ENCODE results near the gene CLK3.
"Not testable (repeated sequence)": the region's sequence is repeated elsewhere in the genome, so short reads cannot be mapped to it uniquely, and the experiment has no call there.

The CLK3 gene

DNA sequence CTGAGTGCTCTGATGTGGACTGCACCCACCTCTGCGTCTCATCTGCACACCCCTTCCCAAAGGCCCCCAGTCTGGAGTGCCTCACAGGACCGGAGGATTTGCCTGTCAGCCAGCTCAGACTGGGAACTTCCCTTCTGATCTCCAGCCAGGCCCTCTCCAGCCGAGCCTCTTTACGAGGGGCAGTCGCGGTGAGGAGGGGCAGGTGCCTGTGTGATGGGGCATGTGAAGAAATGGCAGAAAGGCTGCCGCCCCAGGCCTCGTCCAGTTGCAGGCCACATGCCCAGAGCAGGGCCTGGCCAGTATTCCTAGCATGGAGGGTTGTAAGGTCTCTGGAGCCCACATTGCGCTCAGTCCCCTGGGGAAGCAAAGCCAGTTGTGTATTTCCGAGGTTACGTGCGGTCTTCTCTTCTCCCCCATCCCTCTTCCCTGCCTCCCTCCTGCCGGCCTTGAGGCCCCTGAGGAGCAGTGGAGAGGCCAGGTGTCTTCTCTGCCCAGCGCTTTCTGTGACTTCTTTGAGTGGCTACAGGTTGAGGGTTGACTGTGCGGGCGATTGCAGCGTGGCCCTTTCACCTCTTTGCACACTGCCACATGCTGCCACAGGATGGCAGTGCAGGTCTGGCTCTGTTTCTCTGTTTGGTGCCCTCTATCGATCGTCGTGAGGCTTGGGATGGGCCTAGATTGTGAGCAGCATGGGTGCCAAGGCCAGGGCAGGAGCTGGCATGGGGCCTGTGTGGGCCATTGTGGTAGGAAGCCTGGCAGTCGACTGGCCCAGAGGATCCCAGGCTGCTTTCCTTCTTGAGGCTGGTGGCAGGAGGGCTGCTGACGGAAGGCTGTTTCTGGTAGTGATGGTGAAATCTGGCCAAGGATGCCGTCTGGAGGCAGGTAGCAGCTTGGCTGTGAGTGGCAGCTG is 5.3 kb downstream of the CLK3 start:
- H3K4me3 ChIP-seq (ENCODE audit: low read depth, low read length): no peak overlapping the region

DNA sequence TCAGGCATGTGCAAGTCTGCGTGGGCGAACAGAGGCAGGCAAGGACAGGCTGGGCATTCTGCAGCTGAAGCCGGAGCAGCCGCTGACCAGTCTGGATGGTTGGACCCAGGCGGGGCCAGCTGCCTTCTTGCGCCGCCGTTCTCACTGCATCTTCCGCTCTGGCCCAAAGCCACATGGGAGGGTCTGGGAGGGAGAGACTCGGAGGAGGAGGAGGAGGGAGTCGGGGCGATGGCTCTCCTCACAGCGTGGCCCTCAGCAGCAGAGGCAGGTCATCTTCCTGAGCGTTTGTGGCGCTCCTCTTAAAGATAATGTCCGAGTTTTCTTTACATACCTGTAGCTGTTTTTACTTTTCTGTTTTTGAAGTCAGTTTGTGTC is 5.9 kb downstream of the CLK3 start:
- H3K4me3 ChIP-seq (ENCODE audit: low read depth, low read length): no peak overlapping the region

DNA sequence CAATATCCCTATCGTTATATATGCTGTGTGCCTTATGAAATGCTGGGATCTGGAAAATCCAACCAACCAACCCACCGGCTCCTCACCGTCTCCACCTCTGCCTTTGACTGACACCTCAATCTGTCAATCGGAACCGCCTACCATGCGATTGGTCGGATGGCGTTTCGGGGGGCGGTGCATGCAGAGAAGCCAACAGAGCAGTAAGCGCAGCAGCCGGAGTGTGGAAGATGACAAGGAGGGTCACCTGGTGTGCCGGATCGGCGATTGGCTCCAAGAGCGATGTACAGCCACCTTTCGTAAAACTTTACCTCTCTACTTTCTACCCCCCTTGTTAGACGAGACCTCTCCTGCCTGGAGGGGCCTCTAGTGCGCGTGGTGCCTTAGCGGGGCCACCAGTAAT is 6.3 kb downstream of the CLK3 start:
- no peak overlapping the region for H3K4me3 ChIP-seq (ENCODE audit: low read depth, low read length)

DNA sequence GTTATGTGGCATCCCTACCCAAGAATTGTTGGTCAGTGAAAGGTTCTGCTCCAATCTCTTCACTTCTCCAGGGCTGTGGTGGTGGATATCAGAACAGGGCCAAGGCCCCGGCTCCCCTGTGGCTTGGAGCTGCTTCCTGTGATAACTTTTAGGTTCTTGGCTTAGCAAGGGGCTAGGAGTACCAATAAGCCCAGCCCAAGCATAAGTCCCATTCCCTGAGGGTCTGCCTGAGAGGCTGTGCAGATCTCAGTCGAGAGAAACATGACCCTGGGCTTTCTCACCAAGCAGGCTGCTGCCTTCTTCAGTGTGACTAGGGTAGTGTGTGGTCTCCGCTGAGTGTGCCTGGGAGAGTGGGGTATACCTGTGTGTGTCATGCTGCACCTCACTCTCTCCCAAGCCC is 7.1 kb downstream of the CLK3 start:
- H3K4me3 ChIP-seq (ENCODE audit: low read depth, low read length): no peak overlapping the region

DNA sequence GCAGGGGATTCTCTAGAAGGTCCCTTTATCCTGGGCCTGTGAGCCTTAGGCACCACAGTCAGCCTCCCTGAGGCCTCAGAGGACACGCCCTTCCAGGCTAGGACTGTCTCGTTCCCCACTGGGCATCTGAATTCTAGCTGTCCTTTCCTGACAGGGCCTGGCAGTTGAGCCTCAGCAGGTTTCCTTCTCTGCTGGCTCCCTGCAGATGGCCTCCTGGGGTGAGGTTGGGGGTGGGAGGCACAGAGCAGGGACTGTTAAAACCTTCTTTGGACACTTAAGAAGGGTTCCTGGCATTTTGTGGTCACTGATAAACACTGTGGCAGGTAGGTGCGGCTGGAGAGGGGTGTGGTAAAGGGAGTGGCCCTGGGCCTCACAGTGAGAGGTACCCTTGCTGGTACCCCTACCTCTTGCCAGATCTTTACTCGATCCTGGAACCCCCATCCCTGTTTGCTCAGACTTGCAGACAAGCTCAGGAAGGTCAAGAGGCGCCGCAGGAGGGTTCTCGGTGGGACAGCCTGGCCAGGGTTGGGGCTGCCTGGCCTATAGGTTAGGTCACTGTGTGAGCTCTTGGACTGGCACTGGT is 8.5 kb downstream of the CLK3 start:
- no peak overlapping the region for H3K4me3 ChIP-seq (ENCODE audit: low read depth, low read length)

DNA sequence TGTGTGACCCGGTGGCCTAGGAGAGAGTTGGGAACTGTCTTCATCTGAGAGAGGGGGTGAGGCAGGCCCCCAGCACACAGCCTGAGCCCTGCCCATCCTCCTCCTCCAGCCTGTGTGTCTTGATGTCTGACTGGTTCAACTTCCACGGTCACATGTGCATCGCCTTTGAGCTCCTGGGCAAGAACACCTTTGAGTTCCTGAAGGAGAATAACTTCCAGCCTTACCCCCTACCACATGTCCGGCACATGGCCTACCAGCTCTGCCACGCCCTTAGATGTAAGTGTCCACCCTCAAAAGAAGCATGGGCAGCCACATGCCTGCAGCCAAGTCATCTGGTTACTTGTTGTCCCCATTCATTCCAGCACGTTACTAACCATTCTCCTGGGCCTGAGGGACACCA is 10.1 kb downstream of the CLK3 start:
- H3K4me3 ChIP-seq (ENCODE audit: low read depth, low read length): no peak overlapping the region

DNA sequence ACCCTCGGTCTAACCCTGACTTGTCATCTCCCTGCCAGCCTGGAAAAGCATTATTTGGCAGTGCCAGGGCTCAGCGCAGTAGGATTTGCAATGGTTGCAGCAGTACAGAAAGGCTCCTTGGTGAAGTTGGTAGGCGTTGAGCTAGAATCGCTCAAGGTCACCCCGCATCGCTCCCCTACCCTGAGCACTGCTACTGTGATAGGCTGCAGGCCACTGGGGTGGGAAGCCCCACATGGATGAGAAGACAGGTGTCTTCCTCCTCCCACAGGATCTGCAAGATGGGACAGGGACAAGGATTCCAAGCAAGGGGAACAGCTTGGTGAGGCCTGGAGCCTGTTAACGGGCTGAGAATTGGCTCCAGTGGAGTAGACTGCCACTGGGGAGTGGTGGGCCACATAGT is 10.7 kb downstream of the CLK3 start:
- H3K4me3 ChIP-seq (ENCODE audit: low read depth, low read length): no peak overlapping the region

DNA sequence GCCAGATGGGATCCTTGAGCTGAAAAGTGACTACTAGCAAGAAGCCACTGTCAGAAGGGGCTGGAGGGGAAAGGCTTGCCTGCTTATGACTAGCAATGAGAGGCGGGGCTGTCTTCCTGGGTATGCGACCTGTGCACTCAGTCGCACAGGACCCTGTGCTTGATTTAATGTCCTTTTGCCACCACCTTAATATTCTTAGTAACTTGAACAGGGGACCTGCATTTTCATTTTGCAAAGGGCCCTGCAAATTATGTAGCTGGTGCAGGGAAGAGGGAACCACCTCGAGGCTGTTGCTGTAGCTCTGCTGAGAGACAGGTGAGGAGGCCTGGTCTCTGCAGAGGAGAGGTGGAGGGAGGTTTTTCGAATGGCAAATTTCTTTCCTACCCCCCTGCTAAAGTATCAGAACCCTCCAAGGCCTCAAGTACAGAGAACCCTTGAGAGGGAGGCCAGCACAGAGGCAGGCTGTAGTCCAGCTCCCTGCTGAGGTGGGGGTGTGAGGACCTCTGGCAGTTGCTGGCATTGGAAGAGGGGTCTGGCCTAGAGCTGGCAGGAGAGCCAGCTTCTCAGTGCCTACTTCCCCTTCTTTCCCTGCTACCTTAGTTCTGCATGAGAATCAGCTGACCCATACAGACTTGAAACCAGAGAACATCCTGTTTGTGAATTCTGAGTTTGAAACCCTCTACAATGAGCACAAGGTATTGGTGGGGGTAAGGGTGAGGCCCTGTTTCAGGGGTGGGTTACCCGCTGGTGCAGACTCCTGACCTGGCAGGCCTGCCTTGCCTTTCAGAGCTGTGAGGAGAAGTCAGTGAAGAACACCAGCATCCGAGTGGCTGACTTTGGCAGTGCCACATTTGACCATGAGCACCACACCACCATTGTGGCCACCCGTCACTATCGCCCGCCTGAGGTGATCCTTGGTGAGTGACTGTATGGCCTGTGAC is 11.4 kb downstream of the CLK3 start:
- no peak overlapping the region for H3K4me3 ChIP-seq (ENCODE audit: low read depth, low read length)

DNA sequence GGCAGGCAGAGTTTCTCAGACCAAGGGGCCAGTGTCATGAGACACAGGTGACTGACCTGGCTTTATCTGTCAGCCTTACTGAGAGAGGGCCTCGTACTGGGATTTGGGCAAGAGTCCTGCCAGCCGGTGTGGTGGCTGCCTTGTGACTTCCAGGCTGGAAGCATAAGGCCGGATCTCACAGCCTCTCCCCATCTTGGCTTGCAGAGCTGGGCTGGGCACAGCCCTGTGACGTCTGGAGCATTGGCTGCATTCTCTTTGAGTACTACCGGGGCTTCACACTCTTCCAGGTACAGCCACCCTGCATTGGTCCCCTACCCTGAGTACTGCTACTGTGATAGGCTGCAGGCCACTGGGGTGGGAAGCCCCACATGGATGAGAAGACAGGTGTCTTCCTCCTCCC is 12.1 kb downstream of the CLK3 start:
- no peak overlapping the region for H3K4me3 ChIP-seq (ENCODE audit: low read depth, low read length)

DNA sequence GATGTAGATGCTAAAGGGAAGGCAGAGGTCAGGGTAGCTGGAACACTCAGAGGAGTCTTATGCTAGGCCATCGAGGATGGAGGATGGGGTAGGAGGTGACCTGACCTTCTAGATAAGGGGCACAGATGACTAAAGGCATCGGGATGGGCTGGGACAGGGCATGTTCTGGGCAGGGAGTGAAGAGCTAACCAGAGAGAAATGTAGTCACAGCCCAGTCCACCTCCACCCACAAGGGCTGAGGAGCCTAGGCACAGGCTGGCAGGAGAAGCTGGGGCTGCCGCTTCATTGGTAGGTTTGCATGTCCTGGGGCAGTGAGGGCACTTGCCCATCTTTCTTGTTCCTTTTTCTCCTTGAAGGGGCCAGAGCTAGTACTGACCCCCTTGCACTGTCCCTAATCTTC is 12.6 kb downstream of the CLK3 start:
- no peak overlapping the region for H3K4me3 ChIP-seq (ENCODE audit: low read depth, low read length)

DNA sequence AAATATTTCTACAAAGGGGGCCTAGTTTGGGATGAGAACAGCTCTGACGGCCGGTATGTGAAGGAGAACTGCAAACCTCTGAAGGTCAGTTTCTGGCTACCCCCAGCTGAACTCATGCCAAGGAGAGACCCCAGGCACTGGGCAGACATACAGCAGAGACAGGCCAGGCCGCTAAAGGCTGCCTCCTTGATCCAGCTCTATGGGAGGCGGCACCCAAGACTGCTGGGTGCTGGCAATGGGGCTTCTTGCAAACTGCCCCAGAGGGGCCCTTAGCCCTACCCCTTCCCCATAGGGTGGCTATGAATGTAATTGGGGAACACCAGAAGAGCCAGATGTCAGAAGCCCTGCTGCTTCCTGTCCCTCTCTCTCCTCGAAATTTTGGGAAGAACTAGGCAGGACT is 13.3 kb downstream of the CLK3 start:
- no peak overlapping the region for H3K4me3 ChIP-seq (ENCODE audit: low read depth, low read length)

DNA sequence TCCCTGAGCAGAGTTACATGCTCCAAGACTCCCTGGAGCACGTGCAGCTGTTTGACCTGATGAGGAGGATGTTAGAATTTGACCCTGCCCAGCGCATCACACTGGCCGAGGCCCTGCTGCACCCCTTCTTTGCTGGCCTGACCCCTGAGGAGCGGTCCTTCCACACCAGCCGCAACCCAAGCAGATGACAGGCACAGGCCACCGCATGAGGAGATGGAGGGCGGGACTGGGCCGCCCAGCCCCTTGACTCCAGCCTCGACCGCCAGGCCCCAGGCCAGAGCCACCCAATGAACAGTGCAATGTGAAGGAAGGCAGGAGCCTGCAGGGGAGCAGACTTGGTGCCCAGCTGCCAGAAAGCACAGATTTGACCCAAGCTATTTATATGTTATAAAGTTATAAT is 14.1 kb downstream of the CLK3 start:
- H3K4me3 ChIP-seq (ENCODE audit: low read depth, low read length): not testable (repeated sequence)

DNA sequence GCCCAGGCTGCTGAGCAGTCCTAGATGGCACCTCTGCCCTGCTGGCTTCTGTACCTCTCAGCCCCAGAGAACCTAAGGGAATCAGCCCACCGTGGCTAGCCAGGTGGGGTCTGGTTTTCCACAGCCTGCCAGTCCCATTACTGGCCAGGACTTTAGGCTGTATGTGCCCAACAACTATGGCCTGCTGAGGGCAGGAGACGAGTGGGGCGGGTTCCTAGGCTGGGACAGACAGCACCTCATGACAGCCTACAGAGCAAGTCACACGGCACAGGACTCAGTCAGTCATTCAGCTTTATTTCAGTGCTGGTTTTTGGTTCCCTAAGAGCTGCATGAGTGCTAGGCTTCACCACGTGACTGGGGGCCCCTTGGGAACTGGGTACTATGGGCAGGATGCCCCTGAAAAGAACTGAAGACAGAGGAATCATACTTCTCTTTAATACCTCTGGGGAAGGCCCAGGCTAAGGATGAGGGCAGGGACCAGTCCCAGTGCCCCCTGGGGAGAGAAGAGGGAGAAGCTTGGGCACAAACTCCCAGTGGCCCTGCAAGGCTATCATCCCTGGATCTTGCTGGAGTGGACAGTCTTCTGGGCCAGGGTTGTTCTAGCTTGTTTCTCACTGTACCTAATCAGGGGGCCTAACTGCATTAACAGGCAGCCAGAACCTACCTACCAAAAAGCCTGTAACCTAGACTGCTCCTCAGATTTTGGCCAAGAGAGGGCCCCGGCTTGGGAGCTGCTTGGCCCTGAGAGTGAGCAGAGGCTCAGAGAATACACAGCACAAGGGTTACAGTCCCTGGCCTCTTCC is 14.8 kb downstream of the CLK3 start:
- H3K4me3 ChIP-seq (ENCODE audit: low read depth, low read length): no peak overlapping the region

DNA sequence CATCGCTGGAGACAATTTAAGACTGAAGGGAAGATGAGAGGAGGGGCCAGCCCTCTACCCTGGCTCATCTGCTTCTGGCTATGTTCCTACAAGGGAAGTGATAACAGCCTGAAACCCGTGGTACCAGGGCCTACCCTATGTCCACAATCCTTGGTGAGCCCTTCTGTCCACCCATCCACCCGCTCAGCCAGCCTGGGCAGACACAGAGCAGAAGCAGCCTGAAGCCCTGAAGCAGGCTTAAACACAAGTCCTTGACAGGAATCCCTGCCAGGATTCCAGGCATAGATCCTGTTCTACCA is 15.4 kb downstream of the CLK3 start:
- no peak overlapping the region for H3K4me3 ChIP-seq (ENCODE audit: low read depth, low read length)

DNA sequence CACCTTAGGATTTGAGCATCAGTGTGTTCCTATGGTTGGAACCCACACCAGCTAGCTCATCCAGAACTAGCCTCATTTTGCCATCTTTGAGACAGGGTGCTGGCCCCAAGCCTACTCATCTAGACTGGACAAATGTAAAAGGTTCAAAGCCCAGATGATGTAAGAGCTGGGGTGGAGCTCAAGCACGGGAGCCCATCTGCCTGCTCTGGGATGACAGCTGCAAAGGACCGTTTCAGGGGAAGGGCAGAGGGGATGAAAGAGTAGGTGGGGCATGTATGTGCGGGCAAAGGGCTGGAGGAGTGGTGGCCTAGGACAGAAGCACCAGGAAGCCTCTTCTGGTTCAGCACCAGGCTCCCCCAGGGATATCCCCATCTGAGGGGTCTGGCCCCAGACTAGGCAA is 15.8 kb downstream of the CLK3 start:
- no peak overlapping the region for H3K4me3 ChIP-seq (ENCODE audit: low read depth, low read length)

DNA sequence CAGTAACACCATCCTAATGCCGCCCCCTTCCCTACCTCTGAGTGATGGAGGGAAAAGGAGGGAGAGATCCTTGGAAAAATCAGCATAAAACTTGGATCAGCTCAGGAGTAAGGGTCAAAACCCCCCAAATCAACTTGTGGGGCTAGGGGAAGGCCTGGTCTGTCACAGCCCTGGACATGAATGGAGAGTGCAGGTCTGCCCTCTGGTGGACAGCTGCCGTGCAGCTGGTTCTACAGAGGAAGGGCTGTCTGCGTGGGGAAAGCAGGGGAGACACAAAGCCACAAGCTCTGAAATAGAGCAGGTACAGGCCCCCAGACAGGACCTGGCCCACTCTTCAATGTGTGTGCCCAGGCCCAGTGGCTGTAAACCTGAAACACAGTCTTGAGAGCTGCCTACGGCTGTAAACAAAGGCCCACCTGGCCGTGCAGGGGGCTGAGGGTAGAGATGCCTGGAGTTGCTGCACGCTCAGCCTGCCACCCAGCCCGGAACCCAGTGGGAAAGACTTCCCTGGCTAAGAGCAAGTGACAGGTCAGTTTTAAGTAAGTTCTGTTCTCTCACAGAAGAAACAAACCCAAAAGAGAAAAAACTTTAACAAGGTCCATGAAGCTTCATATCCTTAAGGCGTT is 16.4 kb downstream of the CLK3 start:
- H3K4me3 ChIP-seq (ENCODE audit: low read depth, low read length): no peak overlapping the region

DNA sequence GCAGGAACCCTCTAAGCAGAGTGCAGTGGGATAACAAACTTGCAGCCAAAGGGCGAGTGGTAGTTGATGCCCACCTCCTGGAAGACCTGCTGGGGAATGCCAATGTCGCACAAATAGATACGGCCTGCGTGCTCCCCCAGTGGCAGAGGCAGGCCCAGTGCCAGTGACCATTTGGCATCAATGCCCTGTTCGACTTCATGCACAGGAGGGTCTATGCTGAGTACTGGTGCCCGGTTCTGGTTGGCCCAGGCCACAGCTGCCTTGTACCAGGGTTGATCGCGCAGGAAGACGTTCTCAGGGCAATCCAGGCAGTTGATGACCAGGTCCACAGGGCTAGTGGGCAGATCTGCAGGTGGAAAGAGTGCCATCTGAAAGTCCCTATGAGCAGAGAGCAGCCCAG is 17.0 kb downstream of the CLK3 start:
- no peak overlapping the region for H3K4me3 ChIP-seq (ENCODE audit: low read depth, low read length)

DNA sequence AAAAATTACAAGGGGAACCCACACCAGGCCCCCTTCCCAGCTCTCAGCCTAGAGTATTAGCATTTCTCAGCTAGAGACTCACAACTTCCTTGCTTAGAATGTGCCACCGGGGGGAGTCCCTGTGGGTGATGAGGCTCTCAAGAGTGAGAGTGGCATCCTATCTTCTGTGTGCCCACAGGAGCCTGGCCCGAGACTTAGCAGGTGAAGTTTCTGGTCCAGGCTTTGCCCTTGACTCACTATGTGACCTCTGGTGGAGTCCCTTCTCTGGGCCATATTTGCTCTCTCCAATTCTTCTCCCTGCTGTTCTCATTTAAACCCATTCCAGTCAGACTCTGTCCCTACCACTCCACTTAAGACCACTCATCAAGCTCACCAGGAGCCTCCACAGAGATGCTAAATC is 18.1 kb downstream of the CLK3 start:
- no peak overlapping the region for H3K4me3 ChIP-seq (ENCODE audit: low read depth, low read length)

DNA sequence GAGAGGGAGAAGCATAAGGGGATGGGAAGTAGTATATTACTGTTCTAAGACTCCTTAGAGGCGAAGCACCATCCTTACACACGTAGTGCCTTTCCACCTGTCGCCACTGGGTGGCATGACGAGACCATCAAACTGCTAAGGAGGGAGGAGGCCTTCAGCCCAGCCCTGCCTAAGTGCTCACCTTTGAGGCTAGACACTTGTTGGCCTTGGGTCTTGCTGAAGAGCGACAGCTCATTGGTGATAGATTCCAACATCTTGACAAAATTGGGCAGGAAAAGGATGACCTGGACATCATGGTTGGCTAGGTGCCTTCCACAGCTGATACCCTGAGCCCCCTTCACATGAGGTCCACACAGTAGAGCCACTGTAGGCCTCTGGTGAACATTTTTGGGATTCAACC is 19.6 kb downstream of the CLK3 start:
- no peak overlapping the region for H3K4me3 ChIP-seq (ENCODE audit: low read depth, low read length)

DNA sequence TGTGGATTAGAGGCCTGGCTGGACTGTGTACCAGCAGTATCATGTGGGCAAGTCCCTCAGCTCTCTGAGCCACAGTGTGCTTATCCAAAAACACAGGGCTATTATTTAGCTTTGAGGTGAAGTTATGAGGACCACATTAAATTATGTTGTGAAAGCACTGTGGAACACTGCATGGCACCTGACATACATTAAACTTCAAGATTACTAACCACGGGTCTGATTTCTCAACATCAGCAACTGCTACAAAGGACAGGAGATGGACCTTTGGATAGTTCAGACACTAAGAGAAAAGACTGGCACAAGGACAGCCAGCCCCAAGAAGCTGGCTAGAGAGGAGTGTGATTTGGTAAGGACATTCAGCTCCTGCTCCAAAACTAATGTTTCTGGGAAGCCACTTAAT is 21.3 kb downstream of the CLK3 start:
- no peak overlapping the region for H3K4me3 ChIP-seq (ENCODE audit: low read depth, low read length)

DNA sequence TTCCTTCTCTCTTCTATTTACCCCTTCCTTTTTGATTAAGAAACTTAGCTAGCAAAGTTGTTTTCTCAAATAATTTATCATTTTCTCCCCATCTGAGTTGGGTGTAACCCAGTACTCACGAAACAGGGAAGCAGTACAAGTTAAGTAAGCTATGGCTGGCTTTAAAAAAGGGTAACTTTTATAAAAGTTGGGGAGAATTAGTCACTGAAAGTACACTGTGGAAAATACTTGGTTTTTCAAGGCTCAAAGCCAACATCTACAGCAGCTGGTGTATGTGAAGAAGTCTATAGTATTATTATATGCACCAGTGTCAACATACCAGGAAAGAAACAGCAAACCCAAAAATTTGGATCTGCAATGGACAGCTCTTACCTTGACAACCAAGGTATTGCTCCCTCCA is 25.5 kb downstream of the CLK3 start:
- H3K4me3 ChIP-seq (ENCODE audit: low read depth, low read length): no peak overlapping the region

All from iPS-11a (cell line).